GM13976 (cell line): ENCODE data around the gene IL4R.

Source experiments
- DNase-seq: peaks from one replicate; pipeline ENCODE4 v3.0.0; 2012; ENCODE audit warnings: low spot score
- in situ Hi-C: fragments of 300-500 bp; cut with MboI; formaldehyde crosslinking; loops from one replicate; pipeline ENCODE4 v1.12.0; 2022; ENCODE audit warnings: low sequenced_read_pairs, mixed read lengths, inconsistent platforms; ENCODE audit not compliant: unreplicated experiment
- TF ChIP-seq, protein P1 (sequence below): IDR thresholded peaks from 2 replicates; pipeline ENCODE4 v1.5.1; 2012; ENCODE audit warnings: borderline replicate concordance, mild to moderate bottlenecking; ENCODE audit not compliant: insufficient read depth; ENCODE audit errors: extremely low read depth, missing control alignments, control extremely low read depth

IL4R gene

DNA sequence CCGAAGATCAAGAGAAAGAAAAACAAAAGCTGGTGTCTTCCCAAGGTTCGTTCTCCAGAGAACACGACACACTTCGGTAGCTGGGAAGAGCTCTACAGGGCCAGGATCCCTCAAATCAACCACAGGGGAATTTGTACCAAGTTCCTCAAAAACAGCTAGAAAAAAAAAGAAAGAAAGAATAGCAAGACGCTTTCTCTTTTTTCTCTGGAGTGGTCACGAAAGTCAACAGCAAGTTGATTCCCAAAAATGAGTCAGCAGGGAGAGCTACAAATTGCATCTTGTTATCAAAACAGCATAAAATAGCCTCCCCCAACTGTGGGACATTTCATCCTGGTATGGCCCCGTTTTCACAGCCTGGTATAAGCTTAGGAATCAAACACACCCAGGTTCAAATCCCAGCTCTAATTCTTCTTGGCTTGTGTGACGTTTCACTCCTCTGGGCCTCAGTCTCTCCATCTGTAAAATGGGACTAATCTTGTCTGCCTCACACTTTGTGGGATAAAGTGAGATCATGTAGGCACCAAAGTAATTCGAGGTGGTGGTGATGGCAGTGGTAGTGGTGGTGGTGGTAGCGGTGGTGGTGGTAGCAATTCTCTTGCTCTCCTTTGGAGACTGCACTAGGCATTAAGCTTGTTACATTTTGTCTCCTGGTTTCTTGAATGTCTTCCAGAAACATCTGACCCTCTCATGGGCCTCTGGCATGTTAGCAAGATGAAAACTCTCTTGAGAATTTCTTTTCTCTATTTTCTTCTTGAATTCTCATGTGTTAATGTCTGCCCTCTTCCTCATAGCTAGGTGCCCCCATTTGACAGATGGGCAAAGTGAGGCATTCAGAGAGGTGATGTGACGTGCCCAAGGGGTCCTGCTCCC, 87.2 kb downstream of the IL4R start:
- TF ChIP-seq, protein P1, sequence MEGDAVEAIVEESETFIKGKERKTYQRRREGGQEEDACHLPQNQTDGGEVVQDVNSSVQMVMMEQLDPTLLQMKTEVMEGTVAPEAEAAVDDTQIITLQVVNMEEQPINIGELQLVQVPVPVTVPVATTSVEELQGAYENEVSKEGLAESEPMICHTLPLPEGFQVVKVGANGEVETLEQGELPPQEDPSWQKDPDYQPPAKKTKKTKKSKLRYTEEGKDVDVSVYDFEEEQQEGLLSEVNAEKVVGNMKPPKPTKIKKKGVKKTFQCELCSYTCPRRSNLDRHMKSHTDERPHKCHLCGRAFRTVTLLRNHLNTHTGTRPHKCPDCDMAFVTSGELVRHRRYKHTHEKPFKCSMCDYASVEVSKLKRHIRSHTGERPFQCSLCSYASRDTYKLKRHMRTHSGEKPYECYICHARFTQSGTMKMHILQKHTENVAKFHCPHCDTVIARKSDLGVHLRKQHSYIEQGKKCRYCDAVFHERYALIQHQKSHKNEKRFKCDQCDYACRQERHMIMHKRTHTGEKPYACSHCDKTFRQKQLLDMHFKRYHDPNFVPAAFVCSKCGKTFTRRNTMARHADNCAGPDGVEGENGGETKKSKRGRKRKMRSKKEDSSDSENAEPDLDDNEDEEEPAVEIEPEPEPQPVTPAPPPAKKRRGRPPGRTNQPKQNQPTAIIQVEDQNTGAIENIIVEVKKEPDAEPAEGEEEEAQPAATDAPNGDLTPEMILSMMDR = no peak
- no peak for DNase-seq
- in situ Hi-C loops = no loop called here

DNA sequence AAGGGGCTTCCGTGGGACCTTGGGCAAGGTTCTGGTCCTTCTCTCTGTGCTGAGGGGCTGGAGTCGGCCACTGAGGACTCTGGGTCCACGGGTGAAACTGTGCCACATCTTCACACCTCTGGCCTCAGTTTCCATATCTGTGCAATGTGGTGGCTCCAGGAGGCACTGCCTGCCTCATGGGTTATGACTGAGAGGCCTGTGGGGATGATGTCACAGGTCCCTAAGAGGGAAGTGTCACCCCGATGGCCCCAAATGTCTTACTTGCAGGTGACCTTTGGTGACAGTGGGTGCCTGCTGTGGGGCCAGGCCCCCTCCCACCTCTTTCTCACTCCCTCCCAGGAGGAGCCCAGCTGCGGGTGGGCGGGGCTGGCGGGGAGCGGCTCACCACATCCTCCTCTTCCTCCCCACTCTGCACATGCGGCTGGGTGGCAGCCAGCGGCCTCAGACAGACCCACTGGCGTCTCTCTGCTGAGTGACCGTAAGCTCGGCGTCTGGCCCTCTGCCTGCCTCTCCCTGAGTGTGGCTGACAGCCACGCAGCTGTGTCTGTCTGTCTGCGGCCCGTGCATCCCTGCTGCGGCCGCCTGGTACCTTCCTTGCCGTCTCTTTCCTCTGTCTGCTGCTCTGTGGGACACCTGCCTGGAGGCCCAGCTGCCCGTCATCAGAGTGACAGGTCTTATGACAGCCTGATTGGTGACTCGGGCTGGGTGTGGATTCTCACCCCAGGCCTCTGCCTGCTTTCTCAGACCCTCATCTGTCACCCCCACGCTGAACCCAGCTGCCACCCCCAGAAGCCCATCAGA, 88.2 kb downstream of the IL4R start, which contains the start of gene IL21R:
TSS of gene IL21R (plus strand) at position 407 of the 801 bp plus-strand sequence. CDS start 27,898 bp downstream, outside the sequence.
- DNase-seq = peak; percentile 84
- in situ Hi-C loops = no loop called here
- TF ChIP-seq, protein P1 = no peak

DNA sequence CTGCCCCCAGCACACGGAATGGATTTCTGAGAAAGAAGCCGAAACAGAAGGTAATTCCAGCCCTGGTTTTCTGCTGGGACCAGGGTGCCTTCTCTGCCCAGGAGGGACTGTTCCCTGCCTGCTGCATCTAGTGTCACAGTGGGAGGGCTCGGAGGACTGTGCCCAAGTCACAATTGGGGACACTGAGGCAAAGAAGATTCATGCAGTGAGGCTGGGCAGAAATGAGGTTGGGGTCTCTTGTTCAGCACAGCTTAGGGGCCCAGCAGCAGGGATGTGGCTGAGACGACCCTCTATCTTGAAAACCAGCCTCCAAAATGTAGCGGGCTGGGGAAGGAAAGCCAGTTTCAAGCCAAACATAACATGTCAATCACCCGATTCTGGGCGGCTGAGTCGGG, 88.8 kb downstream of the IL4R start:
- DNase-seq = no peak
- TF ChIP-seq, protein P1 = no peak
- in situ Hi-C loops = no loop called here

GRCh38 chr16:27402964-27403600, 89.3 kb downstream of the IL4R start:
- TF ChIP-seq, protein P1 = no peak
- no peak for DNase-seq
- in situ Hi-C loops = no loop called here

GRCh38 chr16:27403601-27403992, 89.8 kb downstream of the IL4R start:
- in situ Hi-C loops = no loop called here
- TF ChIP-seq, protein P1 = no peak
- DNase-seq = no peak

- in situ Hi-C loops = no loop called here
- TF ChIP-seq, protein P1 = no peak
- DNase-seq = no peak
Measured at GRCh38 chr16:27404163-27404823, 90.5 kb downstream of the IL4R start.
